GM23338 (cell line): ENCODE data around the gene LRRN4. TPM values are rescaled to one million over a fixed set of nuclear protein-coding genes. Genes with fewer than 3 reads are reported as not detected.

Experiments used
- ATAC-seq: fragments of 200-7000 bp; cut with Tn5 transposase; 3 replicates; pipeline ENCODE4 v1.9.1; 2020
- DNase-seq: peaks from one replicate; pipeline ENCODE4 v3.0.0-alpha.2; 2015; ENCODE audit warnings: low spot score
- H2AFZ ChIP-seq: fragments of 200-600 bp; sonication (generic); 2 replicates; pipeline ENCODE4 v1.8.0; 2016; ENCODE audit warnings: antibody characterized with exemption, mild to moderate bottlenecking, moderate library complexity
- H3F3A ChIP-seq: fragments of 200-600 bp; sonication (generic); replicated peaks from 2 replicates; pipeline ENCODE4 v1.8.0; 2017; ENCODE audit warnings: antibody characterized with exemption, mixed run types, low read depth
- H3K27ac ChIP-seq: fragments of 200-600 bp; sonication (generic); 2 replicates; pipeline ENCODE4 v1.6.1; 2016; ENCODE audit warnings: low read depth
- H3K27me3 ChIP-seq: fragments of 200-600 bp; sonication (generic); 2 replicates; pipeline ENCODE4 v1.8.0; 2016; ENCODE audit warnings: mild to moderate bottlenecking, mixed run types, moderate library complexity; ENCODE audit not compliant: insufficient read depth
- H3K36me3 ChIP-seq: fragments of 200-600 bp; sonication (generic); 2 replicates; pipeline ENCODE4 v1.8.0; 2016; ENCODE audit warnings: mild to moderate bottlenecking; ENCODE audit not compliant: insufficient read depth
- H3K4me1 ChIP-seq: fragments of 200-600 bp; sonication (generic); 2 replicates; pipeline ENCODE4 v1.8.0; 2016; ENCODE audit warnings: mild to moderate bottlenecking, moderate library complexity; ENCODE audit not compliant: insufficient read depth
- H3K4me2 ChIP-seq: fragments of 200-600 bp; sonication (generic); 2 replicates; pipeline ENCODE4 v1.7.1; 2017; ENCODE audit warnings: mixed run types
- H3K4me3 ChIP-seq: fragments of 200-600 bp; sonication (generic); 2 replicates; pipeline ENCODE4 v1.6.1; 2016; ENCODE audit warnings: mixed run types
- H3K79me2 ChIP-seq: fragments of 200-600 bp; sonication (generic); replicated peaks from 2 replicates; pipeline ENCODE4 v1.8.0; 2017; ENCODE audit warnings: mild to moderate bottlenecking; ENCODE audit not compliant: insufficient read depth
- H3K9me2 ChIP-seq: fragments of 200-600 bp; sonication (generic); 2 replicates; pipeline ENCODE4 v1.8.0; 2017; ENCODE audit not compliant: insufficient read depth
- H4K20me1 ChIP-seq: fragments of 200-600 bp; sonication (generic); replicated peaks from 2 replicates; pipeline ENCODE4 v1.8.0; 2017; ENCODE audit warnings: mild to moderate bottlenecking; ENCODE audit not compliant: insufficient read depth
- H3K27ac Mint-ChIP-seq: 2 replicates; pipeline ENCODE4 v1.8.0; 2020; ENCODE audit warnings: inconsistent platforms, mild to moderate bottlenecking, moderate library complexity, mixed read lengths
- H3K27me3 Mint-ChIP-seq: 3 replicates; pipeline ENCODE4 v1.8.0; 2022; ENCODE audit warnings: low read depth, mild to moderate bottlenecking, moderate library complexity, mixed read lengths, inconsistent platforms; ENCODE audit not compliant: insufficient read depth, poor library complexity
- H3K36me3 Mint-ChIP-seq: 3 replicates; pipeline ENCODE4 v1.8.0; 2021; ENCODE audit warnings: low read depth, mild to moderate bottlenecking, inconsistent platforms, moderate library complexity, mixed read lengths
- H3K4me1 Mint-ChIP-seq: 3 replicates; pipeline ENCODE4 v1.8.0; 2020; ENCODE audit warnings: mild to moderate bottlenecking, inconsistent platforms, mixed read lengths
- H3K4me3 Mint-ChIP-seq: 3 replicates; pipeline ENCODE4 v1.8.0; 2021; ENCODE audit warnings: moderate library complexity, mild to moderate bottlenecking, inconsistent platforms, mixed read lengths
- H3K9me3 Mint-ChIP-seq: 3 replicates; pipeline ENCODE4 v1.8.0; 2020; ENCODE audit warnings: moderate library complexity, mild to moderate bottlenecking, inconsistent platforms, mixed read lengths
- CREB1 ChIP-seq: fragments of 250-450 bp; sonication (Bioruptor Pico); IDR thresholded peaks from 2 replicates; pipeline ENCODE4 v1.5.0; 2020; ENCODE audit warnings: low read depth, mild to moderate bottlenecking, moderate library complexity
- EZH2 ChIP-seq: fragments of 200-600 bp; sonication (generic); IDR thresholded peaks from one replicate; pipeline ENCODE4 v1.8.0; 2017; ENCODE audit warnings: antibody characterized with exemption, mild to moderate bottlenecking, low read depth; ENCODE audit not compliant: unreplicated experiment
- EZH2phosphoT487 ChIP-seq: fragments of 200-600 bp; sonication (generic); IDR thresholded peaks from one replicate; pipeline ENCODE4 v1.8.1; 2018; ENCODE audit warnings: antibody characterized with exemption; ENCODE audit not compliant: unreplicated experiment
- JUNB ChIP-seq: IDR thresholded peaks from one replicate; pipeline ENCODE4 v1.6.1; 2016; ENCODE audit warnings: antibody characterized with exemption; ENCODE audit not compliant: unreplicated experiment
- POLR2AphosphoS5 ChIP-seq: IDR thresholded peaks from 2 replicates; pipeline ENCODE4 v1.6.1; 2016; ENCODE audit warnings: antibody characterized with exemption, low read depth
- ZNF114 ChIP-seq: fragments of 250-450 bp; sonication (Bioruptor Pico); IDR thresholded peaks from 2 replicates; pipeline ENCODE4 v1.5.0; 2020; ENCODE audit warnings: mild to moderate bottlenecking, moderate library complexity
- ZNF331 ChIP-seq: fragments of 250-450 bp; sonication (Bioruptor Pico); IDR thresholded peaks from 2 replicates; pipeline ENCODE4 v1.5.0; 2020; ENCODE audit warnings: low read depth, mild to moderate bottlenecking, moderate library complexity
- polyA plus RNA-seq: library from polyadenylated mRNA; unstranded; fragments of >200 nt; fragmentation: Nextera tagmentation; extraction: Ambion mirVana; gene quantifications from 2 replicates; pipeline ENCODE4 v1.2.1, GENCODE V29; 2016
- total RNA-seq: library from RNA; depleted of rRNA; stranded (reverse); fragments of >200 nt; shearing (Covaris generic); gene quantifications from 2 replicates; pipeline ENCODE4 v1.2.3, GENCODE V29; 2014
- TF ChIP-seq, protein P1 (sequence below): IDR thresholded peaks from 2 replicates; pipeline ENCODE4 v1.6.1; 2016; ENCODE audit warnings: antibody characterized with exemption
- TF ChIP-seq, protein P2 (sequence below), 2 experiments: fragments of 200-600 bp in 1 of 2; sonication (generic) in 1 of 2; conservative IDR thresholded peaks; 2 replicates each; pipeline versions ENCODE4 v1.5.1 to v1.6.1; 2016 to 2017; ENCODE audit warnings: antibody characterized with exemption in 2 of 2, low read depth in 2 of 2, mild to moderate bottlenecking in 2 of 2, moderate library complexity in 1 of 2
- TF ChIP-seq, protein P3 (sequence below): IDR thresholded peaks from one replicate; pipeline ENCODE4 v1.6.1; 2018; ENCODE audit warnings: antibody characterized with exemption; ENCODE audit not compliant: unreplicated experiment

The LRRN4 gene
- total and polyA plus RNA-seq, 2 experiments from 2014 or later = 0.21 to 2.2 TPM

DNA sequence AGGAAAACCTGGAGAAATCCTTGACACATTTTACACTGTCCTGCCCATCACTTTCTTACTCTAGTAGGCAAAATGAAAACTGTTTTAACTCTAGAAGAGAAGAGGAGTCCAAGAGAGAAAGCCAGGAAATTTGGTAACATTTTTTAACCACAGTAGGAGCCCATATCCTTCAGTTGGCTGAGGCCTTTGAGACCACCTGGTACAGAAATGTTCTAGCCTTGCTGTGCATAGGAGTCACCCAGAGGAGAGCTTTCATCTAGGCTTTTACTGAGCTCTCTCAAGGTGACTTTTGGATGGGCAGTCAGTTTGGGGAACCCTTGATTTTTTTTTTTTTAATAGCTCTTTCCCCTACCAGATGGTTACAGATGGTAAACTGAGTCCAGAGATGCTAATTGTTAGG is 25.0 kb downstream of the LRRN4 start:
- Histone ChIP-seq H3K4me3 (no peak overlapping the region), H3K4me1 (no peaks in the 10 kb centered on the region), H3K9me2 (no peaks in the 10 kb centered on the region), H3F3A (no peaks in the 10 kb centered on the region), H4K20me1 (peaks cover 28% of the 10 kb centered on the region), H3K27me3 (no peaks in the 10 kb centered on the region), H3K4me2 (no peak overlapping the region), H3K27ac (no peak overlapping the region), H3K36me3 (peaks cover 3% of the 10 kb centered on the region; the same call in 1 of the 2 replicates), H2AFZ (no peak overlapping the region), H3K79me2 (peaks cover 6% of the 10 kb centered on the region; the same call in 1 of the 2 replicates)
- no peaks in the 10 kb centered on the region for H3K27me3 Mint-ChIP-seq
- no peak overlapping the region for H3K27ac Mint-ChIP-seq
- DNase-seq (no peak), ATAC-seq (no peak)
- peaks cover 15% of the 10 kb centered on the region; the same call in 2 of the 3 replicates for H3K9me3 Mint-ChIP-seq
- H3K4me3 Mint-ChIP-seq = no peak overlapping the region
- no peaks in the 10 kb centered on the region; the same call in 2 of the 3 replicates for H3K4me1 Mint-ChIP-seq
- TF ChIP-seq EZH2phosphoT487 (no peak), JUNB (no peak), EZH2 (no peak), ZNF114 (CRISPR knock-in tag) (no peak), POLR2AphosphoS5 (no peak), CREB1 (CRISPR knock-in tag) (no peak)
- TF ChIP-seq, protein P1, sequence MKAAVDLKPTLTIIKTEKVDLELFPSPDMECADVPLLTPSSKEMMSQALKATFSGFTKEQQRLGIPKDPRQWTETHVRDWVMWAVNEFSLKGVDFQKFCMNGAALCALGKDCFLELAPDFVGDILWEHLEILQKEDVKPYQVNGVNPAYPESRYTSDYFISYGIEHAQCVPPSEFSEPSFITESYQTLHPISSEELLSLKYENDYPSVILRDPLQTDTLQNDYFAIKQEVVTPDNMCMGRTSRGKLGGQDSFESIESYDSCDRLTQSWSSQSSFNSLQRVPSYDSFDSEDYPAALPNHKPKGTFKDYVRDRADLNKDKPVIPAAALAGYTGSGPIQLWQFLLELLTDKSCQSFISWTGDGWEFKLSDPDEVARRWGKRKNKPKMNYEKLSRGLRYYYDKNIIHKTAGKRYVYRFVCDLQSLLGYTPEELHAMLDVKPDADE = no peak
- TF ChIP-seq, protein P2, sequence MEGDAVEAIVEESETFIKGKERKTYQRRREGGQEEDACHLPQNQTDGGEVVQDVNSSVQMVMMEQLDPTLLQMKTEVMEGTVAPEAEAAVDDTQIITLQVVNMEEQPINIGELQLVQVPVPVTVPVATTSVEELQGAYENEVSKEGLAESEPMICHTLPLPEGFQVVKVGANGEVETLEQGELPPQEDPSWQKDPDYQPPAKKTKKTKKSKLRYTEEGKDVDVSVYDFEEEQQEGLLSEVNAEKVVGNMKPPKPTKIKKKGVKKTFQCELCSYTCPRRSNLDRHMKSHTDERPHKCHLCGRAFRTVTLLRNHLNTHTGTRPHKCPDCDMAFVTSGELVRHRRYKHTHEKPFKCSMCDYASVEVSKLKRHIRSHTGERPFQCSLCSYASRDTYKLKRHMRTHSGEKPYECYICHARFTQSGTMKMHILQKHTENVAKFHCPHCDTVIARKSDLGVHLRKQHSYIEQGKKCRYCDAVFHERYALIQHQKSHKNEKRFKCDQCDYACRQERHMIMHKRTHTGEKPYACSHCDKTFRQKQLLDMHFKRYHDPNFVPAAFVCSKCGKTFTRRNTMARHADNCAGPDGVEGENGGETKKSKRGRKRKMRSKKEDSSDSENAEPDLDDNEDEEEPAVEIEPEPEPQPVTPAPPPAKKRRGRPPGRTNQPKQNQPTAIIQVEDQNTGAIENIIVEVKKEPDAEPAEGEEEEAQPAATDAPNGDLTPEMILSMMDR (conservative IDR thresholded peaks at IDR 0.05; ENCODE audit: low read depth in 2 of 2) = no peak
- peaks cover 25% of the 10 kb centered on the region for H3K36me3 Mint-ChIP-seq

DNA sequence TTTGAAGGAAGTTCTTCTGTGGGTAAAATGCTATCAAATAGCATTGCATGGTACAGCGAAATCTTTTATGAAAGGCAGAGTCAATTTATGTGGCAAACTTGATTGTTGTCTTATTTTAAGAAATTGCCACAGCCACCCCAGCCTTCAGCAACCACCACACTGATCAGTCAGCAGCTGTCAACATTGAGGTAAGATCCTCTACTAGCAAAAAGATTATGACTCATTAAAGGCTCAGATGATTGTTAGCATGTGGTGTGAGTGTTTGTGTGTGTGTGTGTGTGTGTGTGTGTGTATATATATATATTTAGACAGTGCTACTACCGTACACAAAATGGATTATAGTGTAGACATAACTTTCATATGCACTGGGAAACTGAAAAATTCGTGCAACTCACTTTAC is 27.8 kb downstream of the LRRN4 start:
- H3K36me3 ChIP-seq = peaks cover 3% of the 10 kb centered on the region; the same call in 1 of the 2 replicates
- H3K9me3 Mint-ChIP-seq = peaks cover 15% of the 10 kb centered on the region; the same call in 2 of the 3 replicates
- no peaks in the 10 kb centered on the region; the same call in 2 of the 3 replicates for H3K4me1 Mint-ChIP-seq
- H3K36me3 Mint-ChIP-seq = peaks cover 38% of the 10 kb centered on the region
- H3F3A ChIP-seq = no peaks in the 10 kb centered on the region
- H3K4me3 Mint-ChIP-seq = no peak overlapping the region
- TF ChIP-seq ZNF331 (CRISPR knock-in tag) (no peak), EZH2phosphoT487 (no peak), ZNF114 (CRISPR knock-in tag) (no peak)
- TF ChIP-seq, protein P3, sequence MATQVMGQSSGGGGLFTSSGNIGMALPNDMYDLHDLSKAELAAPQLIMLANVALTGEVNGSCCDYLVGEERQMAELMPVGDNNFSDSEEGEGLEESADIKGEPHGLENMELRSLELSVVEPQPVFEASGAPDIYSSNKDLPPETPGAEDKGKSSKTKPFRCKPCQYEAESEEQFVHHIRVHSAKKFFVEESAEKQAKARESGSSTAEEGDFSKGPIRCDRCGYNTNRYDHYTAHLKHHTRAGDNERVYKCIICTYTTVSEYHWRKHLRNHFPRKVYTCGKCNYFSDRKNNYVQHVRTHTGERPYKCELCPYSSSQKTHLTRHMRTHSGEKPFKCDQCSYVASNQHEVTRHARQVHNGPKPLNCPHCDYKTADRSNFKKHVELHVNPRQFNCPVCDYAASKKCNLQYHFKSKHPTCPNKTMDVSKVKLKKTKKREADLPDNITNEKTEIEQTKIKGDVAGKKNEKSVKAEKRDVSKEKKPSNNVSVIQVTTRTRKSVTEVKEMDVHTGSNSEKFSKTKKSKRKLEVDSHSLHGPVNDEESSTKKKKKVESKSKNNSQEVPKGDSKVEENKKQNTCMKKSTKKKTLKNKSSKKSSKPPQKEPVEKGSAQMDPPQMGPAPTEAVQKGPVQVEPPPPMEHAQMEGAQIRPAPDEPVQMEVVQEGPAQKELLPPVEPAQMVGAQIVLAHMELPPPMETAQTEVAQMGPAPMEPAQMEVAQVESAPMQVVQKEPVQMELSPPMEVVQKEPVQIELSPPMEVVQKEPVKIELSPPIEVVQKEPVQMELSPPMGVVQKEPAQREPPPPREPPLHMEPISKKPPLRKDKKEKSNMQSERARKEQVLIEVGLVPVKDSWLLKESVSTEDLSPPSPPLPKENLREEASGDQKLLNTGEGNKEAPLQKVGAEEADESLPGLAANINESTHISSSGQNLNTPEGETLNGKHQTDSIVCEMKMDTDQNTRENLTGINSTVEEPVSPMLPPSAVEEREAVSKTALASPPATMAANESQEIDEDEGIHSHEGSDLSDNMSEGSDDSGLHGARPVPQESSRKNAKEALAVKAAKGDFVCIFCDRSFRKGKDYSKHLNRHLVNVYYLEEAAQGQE = no peak
- no peak overlapping the region for H3K4me3 ChIP-seq
- no peak overlapping the region for H2AFZ ChIP-seq
- H3K27me3 Mint-ChIP-seq = no peaks in the 10 kb centered on the region
- peaks cover 25% of the 10 kb centered on the region for H3K79me2 ChIP-seq
- H3K27me3 ChIP-seq = no peaks in the 10 kb centered on the region
- H4K20me1 ChIP-seq = peaks cover 24% of the 10 kb centered on the region
- no peak overlapping the region for H3K27ac ChIP-seq
- no peaks in the 10 kb centered on the region for H3K9me2 ChIP-seq
- ATAC-seq = no peak
- no peak overlapping the region for H3K27ac Mint-ChIP-seq
- H3K4me1 ChIP-seq = no peaks in the 10 kb centered on the region
- H3K4me2 ChIP-seq = no peak overlapping the region
- DNase-seq = no peak
